Thyroid gland (tissue), 4 donors: Measurements from ENCODE around the gene SLC22A17. TPM values are rescaled to one million over a fixed set of nuclear protein-coding genes. Genes with fewer than 3 reads are reported as not detected.

ENCODE experiments used
- DNase-seq, 2 donors: peaks; one replicate each; pipeline ENCODE4 v3.0.0-alpha.2; 2019
- H3K27ac ChIP-seq, 3 donors: fragments of 200-600 bp; sonication (generic); 1 replicate in 2 of 3; 2 replicates in 1 of 3; pipeline ENCODE4 v1.5.1; 2016 to 2019; ENCODE audit warnings: mild to moderate bottlenecking in 1 of 3, moderate library complexity in 1 of 3
- H3K27me3 ChIP-seq: fragments of 200-600 bp; sonication (generic); one replicate; pipeline ENCODE4 v1.5.1; 2019
- H3K36me3 ChIP-seq, 2 donors: fragments of 200-600 bp; sonication (generic); one replicate each; pipeline ENCODE4 v1.5.1; 2016 to 2019
- H3K4me1 ChIP-seq, 2 donors: fragments of 200-600 bp; sonication (generic); one replicate each; pipeline ENCODE4 v1.5.1; 2017 to 2019
- H3K4me3 ChIP-seq, 3 donors: fragments of 200-600 bp; sonication (generic); replicated peaks in 1 of 3; 1 replicate in 2 of 3; 2 replicates in 1 of 3; pipeline ENCODE4 v1.5.1; 2016; ENCODE audit warnings: mild to moderate bottlenecking in 1 of 3
- H3K9me3 ChIP-seq: fragments of 200-600 bp; sonication (generic); one replicate; pipeline ENCODE4 v1.5.1; 2017
- POLR2A ChIP-seq, 2 donors: fragments of 450-650 bp; IDR thresholded peaks; one replicate each; pipeline ENCODE4 v1.6.1; 2017; ENCODE audit warnings: antibody characterized with exemption in 2 of 2, mild to moderate bottlenecking in 2 of 2, moderate library complexity in 1 of 2
- WGBS, 2 donors: methylation state at CpG; one replicate each; pipeline ENCODE4 v1.1.5; 2017; 5-methylcytosine and 5-hydroxymethylcytosine counted together
- intact Hi-C: fragments of 100-400 bp; cut with DNase I; formaldehyde crosslinking; loops from one replicate; pipeline ENCODE4 v1.15.1; 2023
- total RNA-seq, 4 donors: library from RNA; depleted of rRNA; stranded (reverse); fragments of >200 nt; gene quantifications; one replicate each; pipeline ENCODE4 v1.2.3, GENCODE V29; 2016
- TF ChIP-seq, protein P1 (sequence below), 6 experiments: fragments of 200-600 bp in 3 of 6; fragments of 450-650 bp in 3 of 6; sonication (generic) in 3 of 6; IDR thresholded peaks; one replicate each; pipeline ENCODE4 v1.5.1; 2016 to 2019; ENCODE audit warnings: antibody characterized with exemption in 6 of 6, mild to moderate bottlenecking in 2 of 6, inconsistent platforms in 1 of 6, moderate library complexity in 1 of 6

The SLC22A17 gene
- total RNA-seq, 4 donors from 2014 or later = 27.5 to 94.2 (median 53.7) TPM

DNA sequence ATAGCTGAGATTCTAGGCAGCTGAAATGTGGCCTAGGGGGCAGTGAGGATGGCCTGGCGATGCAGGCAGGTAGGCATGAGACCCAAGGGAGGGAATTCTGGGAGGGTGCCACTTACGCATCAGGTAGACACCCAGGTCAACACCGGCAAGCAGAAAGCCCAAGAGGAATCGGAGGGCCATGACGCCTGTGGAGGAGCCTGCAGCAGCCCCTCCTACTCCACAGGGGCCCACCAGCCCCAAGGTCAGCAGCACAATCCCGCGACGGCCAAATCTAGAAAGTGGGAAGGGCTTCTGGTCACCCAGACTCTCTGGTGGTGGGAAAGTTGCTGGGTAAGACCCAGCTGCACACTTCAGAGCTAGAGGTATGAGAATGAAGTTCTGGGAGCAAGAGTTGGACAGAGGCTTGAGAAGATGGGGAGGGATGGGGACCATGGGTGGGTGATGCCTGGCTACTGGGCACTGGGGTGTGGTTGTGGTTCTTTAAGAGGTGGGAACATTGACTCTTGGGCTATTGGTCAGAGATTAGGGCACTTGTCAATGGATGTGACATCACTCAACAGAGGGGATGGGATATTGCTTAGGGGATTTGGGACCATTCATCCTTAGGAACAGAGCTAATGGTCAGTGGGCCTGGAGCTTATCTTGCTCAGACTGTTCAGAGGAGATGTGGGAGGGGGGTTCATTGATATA is 3.4 kb downstream of the SLC22A17 start:
- WGBS, 2 donors = 87 to 94% methylated on average over 5 to 7 of the region's 8 CpGs
- no peak for TF ChIP-seq POLR2A (IDR thresholded peaks at IDR 0.05)
- TF ChIP-seq, protein P1, sequence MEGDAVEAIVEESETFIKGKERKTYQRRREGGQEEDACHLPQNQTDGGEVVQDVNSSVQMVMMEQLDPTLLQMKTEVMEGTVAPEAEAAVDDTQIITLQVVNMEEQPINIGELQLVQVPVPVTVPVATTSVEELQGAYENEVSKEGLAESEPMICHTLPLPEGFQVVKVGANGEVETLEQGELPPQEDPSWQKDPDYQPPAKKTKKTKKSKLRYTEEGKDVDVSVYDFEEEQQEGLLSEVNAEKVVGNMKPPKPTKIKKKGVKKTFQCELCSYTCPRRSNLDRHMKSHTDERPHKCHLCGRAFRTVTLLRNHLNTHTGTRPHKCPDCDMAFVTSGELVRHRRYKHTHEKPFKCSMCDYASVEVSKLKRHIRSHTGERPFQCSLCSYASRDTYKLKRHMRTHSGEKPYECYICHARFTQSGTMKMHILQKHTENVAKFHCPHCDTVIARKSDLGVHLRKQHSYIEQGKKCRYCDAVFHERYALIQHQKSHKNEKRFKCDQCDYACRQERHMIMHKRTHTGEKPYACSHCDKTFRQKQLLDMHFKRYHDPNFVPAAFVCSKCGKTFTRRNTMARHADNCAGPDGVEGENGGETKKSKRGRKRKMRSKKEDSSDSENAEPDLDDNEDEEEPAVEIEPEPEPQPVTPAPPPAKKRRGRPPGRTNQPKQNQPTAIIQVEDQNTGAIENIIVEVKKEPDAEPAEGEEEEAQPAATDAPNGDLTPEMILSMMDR (IDR thresholded peaks at IDR 0.05) = no peak
- Histone ChIP-seq H3K27me3 (no peaks in the 10 kb centered on the region), H3K9me3 (no peaks in the 10 kb centered on the region), H3K4me1 (peaks cover 0 to 12% of the 10 kb centered on the region in 2 donors), H3K27ac (no peak overlapping the region), H3K36me3 (no peaks in the 10 kb centered on the region), H3K4me3 (no peak overlapping the region)
- no peak for DNase-seq
- intact Hi-C loops = no loop called here

DNA sequence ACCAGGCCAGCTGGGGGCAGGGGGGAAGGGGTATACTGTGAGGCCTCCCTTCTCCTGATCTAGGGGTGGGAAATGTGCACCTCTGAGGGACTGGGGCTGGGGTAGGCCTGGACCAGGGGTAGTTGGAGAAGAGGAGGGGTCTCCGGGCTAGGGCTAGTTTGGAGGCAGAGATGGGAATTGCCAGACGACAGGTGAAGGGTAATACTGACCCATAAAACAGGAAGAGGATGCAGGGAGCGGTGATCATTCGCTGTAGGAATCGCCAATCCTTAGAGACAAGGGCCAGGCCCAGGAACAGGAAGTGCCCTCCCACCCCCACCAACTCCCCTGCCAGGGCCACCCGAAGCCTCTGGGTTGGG is 4.4 kb downstream of the SLC22A17 start:
- Histone ChIP-seq H3K36me3 (no peaks in the 10 kb centered on the region), H3K9me3 (no peaks in the 10 kb centered on the region), H3K27ac (no peak overlapping the region), H3K4me1 (peaks cover 0 to 10% of the 10 kb centered on the region in 2 donors), H3K4me3 (no peak overlapping the region), H3K27me3 (no peaks in the 10 kb centered on the region)
- 88% methylated on average over 6 of the region's 6 CpGs for WGBS, 2 donors
- no peak for DNase-seq
- no peak for TF ChIP-seq POLR2A (IDR thresholded peaks at IDR 0.05)
- TF ChIP-seq, protein P1 (IDR thresholded peaks at IDR 0.05) = no peak
- intact Hi-C loops = no loop called here

DNA sequence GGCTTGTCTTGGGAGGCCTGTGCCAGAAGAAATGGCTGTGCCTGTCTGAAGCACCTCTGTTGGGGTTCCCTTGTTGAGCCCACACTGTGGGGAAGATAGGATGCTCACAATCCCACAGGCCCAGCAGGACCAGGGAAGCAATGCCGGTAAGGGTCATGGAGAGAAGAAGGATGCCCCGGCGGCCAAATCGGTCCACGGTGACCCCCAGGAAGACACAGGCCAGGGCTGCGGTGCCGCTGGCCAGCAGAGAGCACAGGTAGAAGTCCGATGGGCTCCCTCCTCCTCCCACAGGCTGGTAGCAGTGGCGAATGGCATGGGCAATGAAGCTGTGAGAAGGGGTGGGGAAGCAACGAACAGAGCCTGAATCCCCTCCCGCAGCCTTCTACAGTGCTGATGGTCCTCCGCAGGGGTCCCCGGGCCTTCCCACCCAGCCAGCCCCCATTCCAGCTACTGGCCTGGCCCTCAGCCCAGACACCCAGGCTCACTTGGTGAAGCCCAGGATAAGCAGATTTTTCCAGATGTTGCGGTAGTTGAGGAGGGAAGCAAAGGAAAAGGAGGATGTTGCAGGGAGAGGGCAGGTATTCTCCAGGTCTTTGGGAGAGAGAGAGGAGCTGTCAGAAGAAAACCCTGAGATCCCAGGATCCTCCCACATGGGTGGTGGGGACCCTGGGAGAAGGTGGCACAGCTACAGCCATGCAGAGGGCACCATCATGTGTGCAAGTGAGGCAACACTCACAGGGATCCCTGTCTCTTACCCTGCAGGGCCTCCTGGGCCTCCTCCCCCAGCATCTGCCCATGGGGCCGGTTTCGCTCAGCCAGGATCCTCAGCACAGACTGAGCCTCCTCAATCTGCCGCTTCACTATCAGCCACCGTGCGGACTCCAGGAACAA is 5.0 kb downstream of the SLC22A17 start:
- Histone ChIP-seq H3K4me1 (peaks cover 0 to 6% of the 10 kb centered on the region in 2 donors), H3K27ac (no peak overlapping the region), H3K4me3 (no peak overlapping the region), H3K36me3 (no peaks in the 10 kb centered on the region), H3K27me3 (no peaks in the 10 kb centered on the region), H3K9me3 (no peaks in the 10 kb centered on the region)
- intact Hi-C loops = no loop called here
- DNase-seq = no peak
- TF ChIP-seq, protein P1 (IDR thresholded peaks at IDR 0.05) = no peak
- WGBS, 2 donors = 91 to 93% methylated on average over 11 to 18 of the region's 19 CpGs

DNA sequence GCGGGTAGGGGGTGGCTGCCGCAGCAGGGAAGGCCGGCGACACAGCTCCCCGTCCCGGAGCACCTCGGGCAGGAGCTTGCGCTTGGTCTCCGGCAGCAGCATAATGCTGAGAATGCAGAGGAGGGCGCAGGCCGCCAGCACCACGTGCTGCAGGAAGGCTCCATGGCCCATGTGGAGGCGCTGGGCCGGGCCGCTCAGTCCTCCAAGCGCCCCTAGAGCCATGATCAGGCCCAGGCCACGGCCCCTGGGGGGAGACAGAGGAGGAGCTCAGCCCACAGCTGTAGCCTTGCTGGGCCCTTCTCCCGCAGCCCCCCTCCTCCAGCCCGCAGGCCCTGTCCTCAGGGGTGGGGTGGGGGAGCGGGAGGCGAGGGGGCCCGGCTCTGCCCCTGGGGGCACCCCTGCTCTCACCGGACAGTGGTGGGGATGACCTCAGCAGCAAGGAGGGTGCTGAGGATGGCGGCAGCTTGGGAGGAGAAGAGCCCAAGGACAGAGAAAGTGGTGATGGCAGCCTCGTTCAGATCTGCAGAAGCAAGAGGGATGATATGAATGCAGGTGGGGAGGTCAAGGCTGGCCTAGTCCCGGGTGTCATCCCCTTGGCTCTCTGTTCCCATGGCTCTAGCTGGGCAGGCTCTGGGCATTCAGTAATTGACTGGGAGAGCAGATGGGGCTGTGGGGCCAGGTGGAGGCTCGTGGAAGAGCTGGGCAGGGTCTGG is 5.8 kb downstream of the SLC22A17 start:
- Histone ChIP-seq H3K4me1 (peaks cover 0 to 4% of the 10 kb centered on the region in 2 donors), H3K27me3 (no peaks in the 10 kb centered on the region), H3K36me3 (no peaks in the 10 kb centered on the region), H3K9me3 (no peaks in the 10 kb centered on the region), H3K4me3 (no peak overlapping the region), H3K27ac (no peak overlapping the region)
- intact Hi-C loops = no loop called here
- DNase-seq = no peak
- 84 to 90% methylated on average over 9 to 19 of the region's 27 CpGs for WGBS, 2 donors
- TF ChIP-seq POLR2A (IDR thresholded peaks at IDR 0.05) = no peak
- TF ChIP-seq, protein P1 (IDR thresholded peaks at IDR 0.05) = no peak
